ENCODE results near the gene GBF1. TPM values are rescaled to one million over a fixed set of nuclear protein-coding genes. Genes with fewer than 3 reads are reported as not detected.
"Not testable (repeated sequence)": the region's sequence is repeated elsewhere in the genome, so short reads cannot be mapped to it uniquely, and the experiment has no call there.

Gene GBF1
- total RNA-seq, 2 donors from 2014 or later, result 63.2 to 65.3 TPM

DNA sequence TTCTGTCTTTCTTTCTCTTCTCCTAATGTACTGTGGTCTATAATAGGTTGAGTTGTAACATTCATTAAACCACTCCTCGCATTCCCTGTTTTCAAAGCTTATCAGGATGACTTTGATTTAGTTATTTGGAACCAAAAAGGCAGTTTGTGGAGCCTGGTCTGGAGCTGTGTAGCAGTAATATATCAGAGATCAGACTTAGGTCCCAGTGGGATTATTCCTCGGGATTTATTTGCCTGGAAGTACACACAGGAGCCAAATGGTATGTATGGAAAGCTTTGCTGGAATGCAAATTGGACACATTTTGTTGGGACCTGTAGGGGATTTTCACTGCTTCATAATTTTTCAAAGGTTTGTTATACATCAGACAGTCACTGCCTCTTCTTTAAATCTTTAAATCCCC, 40.9 kb downstream of the GBF1 start:
- H3K27ac Mint-ChIP-seq, result no peak overlapping the region

DNA sequence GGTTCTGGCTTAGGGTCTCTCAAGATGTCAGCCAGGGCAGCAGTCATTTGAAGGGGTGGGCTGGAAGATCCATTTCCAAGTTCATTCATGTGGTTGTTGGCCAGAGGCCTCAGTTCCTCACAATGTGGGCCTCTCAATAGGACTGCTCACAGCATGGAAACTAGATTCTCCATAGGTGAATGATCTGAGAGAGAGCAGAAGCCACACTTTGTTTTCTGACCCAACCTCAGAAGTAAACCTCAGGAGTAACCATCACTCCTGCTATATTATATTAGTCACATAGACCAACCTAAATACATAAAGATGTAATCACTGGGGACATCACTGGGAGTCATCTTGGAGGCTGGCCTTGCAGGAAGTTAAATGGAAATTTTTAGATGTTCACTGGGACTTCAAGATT, 42.2 kb downstream of the GBF1 start:
- Mint-ChIP-seq H3K4me3 (no peak overlapping the region), H3K27me3 (no peaks in the 10 kb centered on the region), H3K9me3 (no peaks in the 10 kb centered on the region), H3K36me3 (no peaks in the 10 kb centered on the region), H3K4me1 (ENCODE audit: low read depth in 2 of 2) (peaks cover 30 to 35% of the 10 kb centered on the region in 2 donors), H3K27ac (no peak overlapping the region)
- DNase-seq (ENCODE audit: low spot score) (no peak), ATAC-seq (no peak)

More for the DNA sequence above, 40.9 kb downstream of the GBF1 start:
- Mint-ChIP-seq H3K4me1 (ENCODE audit: low read depth in 2 of 2) (peaks cover 28 to 36% of the 10 kb centered on the region in 2 donors), H3K36me3 (no peaks in the 10 kb centered on the region), H3K27me3 (no peaks in the 10 kb centered on the region), H3K4me3 (no peak overlapping the region), H3K9me3 (no peaks in the 10 kb centered on the region)
- ATAC-seq, result no peak
- no peak for DNase-seq (ENCODE audit: low spot score)

DNA sequence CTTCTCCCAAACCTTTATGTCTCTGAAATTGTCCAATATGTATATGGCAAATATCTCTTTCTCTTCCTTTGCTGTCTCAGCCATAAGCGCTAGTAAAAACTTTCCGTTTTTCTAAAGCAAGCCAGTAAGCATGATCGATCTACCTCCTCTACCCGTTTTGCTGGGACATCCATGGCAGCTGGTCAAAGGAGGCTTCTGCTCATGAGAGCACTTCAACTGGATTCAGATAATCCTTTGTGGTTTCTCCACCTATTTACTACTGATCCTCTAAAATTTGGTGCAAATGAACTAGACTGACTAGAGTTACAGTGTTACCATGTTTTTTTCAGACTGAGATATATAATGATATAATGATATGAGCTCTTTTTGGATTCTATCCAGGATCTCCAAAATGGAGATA, 42.7 kb downstream of the GBF1 start:
- ATAC-seq (no peak), DNase-seq (ENCODE audit: low spot score) (no peak)
- no peak overlapping the region for H3K4me3 Mint-ChIP-seq
- H3K27ac Mint-ChIP-seq, result no peak overlapping the region
- peaks cover 29 to 30% of the 10 kb centered on the region in 2 donors for H3K4me1 Mint-ChIP-seq (ENCODE audit: low read depth in 2 of 2)
- H3K27me3 Mint-ChIP-seq, result no peaks in the 10 kb centered on the region
- H3K9me3 Mint-ChIP-seq, result no peaks in the 10 kb centered on the region
- no peaks in the 10 kb centered on the region for H3K36me3 Mint-ChIP-seq

DNA sequence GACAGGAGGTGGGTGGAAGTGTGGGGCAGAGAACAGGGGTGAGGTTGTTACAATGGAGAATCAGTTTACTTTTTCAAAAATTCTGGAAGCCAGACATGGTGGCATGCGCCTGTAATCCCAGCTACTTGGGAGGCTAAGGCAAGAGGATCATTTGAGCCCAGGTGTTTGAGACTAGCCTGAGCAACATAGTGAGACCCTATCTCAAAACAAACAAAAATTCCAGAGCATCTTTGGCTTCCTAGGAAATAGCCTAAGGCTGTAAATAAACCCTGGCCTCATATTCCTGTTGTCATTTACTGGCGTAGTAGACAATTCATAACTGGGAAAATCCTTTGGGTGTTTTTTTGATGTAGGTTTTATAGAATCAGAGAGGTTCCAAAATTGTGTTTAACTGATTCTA, 44.0 kb downstream of the GBF1 start:
- Mint-ChIP-seq H3K27ac (no peak overlapping the region), H3K9me3 (no peaks in the 10 kb centered on the region), H3K4me3 (no peak overlapping the region), H3K4me1 (ENCODE audit: low read depth in 2 of 2) (peaks cover 17% of the 10 kb centered on the region in 2 donors), H3K36me3 (no peaks in the 10 kb centered on the region), H3K27me3 (no peaks in the 10 kb centered on the region)
- no peak for DNase-seq (ENCODE audit: low spot score)
- ATAC-seq, result no peak

DNA sequence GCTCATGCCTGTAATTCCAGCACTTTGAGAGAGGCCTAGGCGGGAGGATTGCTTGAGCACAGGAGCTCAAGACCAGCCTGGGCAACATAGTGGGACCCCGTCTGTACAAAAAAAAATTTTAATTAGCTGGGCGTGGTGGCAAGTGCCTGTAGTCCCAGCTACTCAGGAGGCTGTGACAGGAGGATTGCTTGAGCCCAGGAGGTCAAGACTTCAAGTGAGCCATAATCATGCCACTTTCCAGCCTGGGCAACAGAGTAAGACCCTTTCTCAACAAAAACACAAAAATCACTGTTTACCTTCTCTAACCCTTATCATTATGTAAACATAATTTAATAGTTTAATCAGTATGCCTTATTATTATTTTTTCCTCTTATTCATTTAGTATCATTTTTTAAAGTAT, 44.5 kb downstream of the GBF1 start:
- Mint-ChIP-seq H3K9me3 (no peaks in the 10 kb centered on the region), H3K4me3 (no peak overlapping the region), H3K27me3 (no peaks in the 10 kb centered on the region), H3K4me1 (ENCODE audit: low read depth in 2 of 2) (peaks cover 13 to 16% of the 10 kb centered on the region in 2 donors), H3K36me3 (no peaks in the 10 kb centered on the region), H3K27ac (no peak overlapping the region)
- ATAC-seq (no peak), DNase-seq (ENCODE audit: low spot score) (no peak)

DNA sequence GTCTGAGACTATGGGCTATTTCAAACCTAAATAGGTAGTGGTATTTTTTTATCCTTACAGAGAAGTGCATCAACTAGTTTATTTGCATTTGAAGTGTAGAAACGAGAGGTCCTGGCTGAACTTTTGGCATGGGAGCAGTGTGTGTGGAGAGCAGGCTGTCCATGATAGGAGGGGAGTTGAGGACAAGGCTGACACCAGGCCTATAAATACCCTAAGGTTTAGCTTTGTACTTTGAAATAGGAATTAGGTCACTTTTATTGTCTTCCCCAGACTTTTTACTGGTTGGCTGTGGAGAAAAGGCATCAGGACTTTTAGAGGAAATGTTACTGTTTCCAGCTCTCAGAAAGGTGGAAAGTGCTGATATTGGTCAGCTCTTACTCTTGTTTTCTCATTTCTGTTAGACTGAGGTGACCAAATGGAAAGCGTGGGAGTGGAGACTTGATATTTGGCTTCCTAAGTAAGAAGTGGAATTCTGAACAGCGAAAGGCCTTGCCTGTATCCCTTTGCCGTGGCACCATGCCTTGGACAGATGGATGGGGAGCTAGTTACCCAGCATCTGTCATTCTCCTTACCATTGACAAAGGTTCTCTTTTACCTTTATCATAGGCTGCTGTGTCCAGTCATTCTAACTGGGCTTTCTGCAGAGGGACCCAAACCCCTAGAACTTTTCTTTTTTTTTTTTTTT, 46.0 kb downstream of the GBF1 start:
- no peak for ATAC-seq
- no peak for DNase-seq (ENCODE audit: low spot score)
- Mint-ChIP-seq H3K4me1 (ENCODE audit: low read depth in 2 of 2) (peaks cover 0 to 11% of the 10 kb centered on the region in 2 donors), H3K36me3 (no peaks in the 10 kb centered on the region), H3K9me3 (no peaks in the 10 kb centered on the region), H3K27ac (no peak overlapping the region), H3K27me3 (no peaks in the 10 kb centered on the region), H3K4me3 (no peak overlapping the region)

DNA sequence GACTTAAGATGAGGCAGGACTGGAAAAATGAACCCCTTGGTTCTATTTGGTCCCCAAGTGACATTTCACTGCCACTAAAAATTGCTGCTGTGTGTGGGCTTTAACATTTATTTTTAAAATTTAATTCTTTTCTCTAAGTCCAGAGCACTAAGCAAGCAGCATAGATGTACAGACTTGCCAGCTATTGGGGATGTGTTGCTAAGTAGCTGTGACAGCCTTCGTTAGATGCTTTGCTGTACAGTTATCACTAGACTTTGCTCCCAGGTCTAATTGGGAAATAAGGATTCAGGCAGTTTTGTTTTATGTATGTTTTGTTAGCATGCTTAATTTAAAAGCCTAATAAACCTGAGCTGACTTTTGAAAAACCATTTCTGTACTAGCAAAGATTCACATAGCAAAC, 51.8 kb downstream of the GBF1 start:
- Mint-ChIP-seq H3K27me3 (no peaks in the 10 kb centered on the region), H3K4me1 (ENCODE audit: low read depth in 2 of 2) (peaks cover 14% of the 10 kb centered on the region in 2 donors), H3K9me3 (no peaks in the 10 kb centered on the region), H3K4me3 (no peak overlapping the region), H3K27ac (no peak overlapping the region), H3K36me3 (no peaks in the 10 kb centered on the region)
- no peak for ATAC-seq
- DNase-seq (ENCODE audit: low spot score), result no peak

GRCh38 chr10:102298899-102299298, 53.6 kb downstream of the GBF1 start:
- no peak overlapping the region for H3K4me3 Mint-ChIP-seq
- H3K36me3 Mint-ChIP-seq, result no peaks in the 10 kb centered on the region
- H3K27me3 Mint-ChIP-seq, result no peaks in the 10 kb centered on the region
- no peak overlapping the region for H3K27ac Mint-ChIP-seq
- H3K9me3 Mint-ChIP-seq, result no peaks in the 10 kb centered on the region
- ATAC-seq, result no peak
- no peak for DNase-seq (ENCODE audit: low spot score)
- H3K4me1 Mint-ChIP-seq (ENCODE audit: low read depth in 2 of 2), result peaks cover 14% of the 10 kb centered on the region in 2 donors

GRCh38 chr10:102299873-102300272, 54.5 kb downstream of the GBF1 start:
- no peaks in the 10 kb centered on the region for H3K9me3 Mint-ChIP-seq
- H3K36me3 Mint-ChIP-seq, result no peaks in the 10 kb centered on the region
- H3K27me3 Mint-ChIP-seq, result no peaks in the 10 kb centered on the region
- peaks cover 14 to 18% of the 10 kb centered on the region in 2 donors for H3K4me1 Mint-ChIP-seq (ENCODE audit: low read depth in 2 of 2)
- peak in 1 of 2 donors; percentile 57 for ATAC-seq
- peak overlapping the region in 1 of 2 donors; percentile 11 for H3K27ac Mint-ChIP-seq
- H3K4me3 Mint-ChIP-seq, result no peak overlapping the region
- no peak for DNase-seq (ENCODE audit: low spot score)

- Mint-ChIP-seq H3K4me3 (no peak overlapping the region), H3K27ac (peak overlapping the region in 1 of 2 donors; percentile 11), H3K4me1 (ENCODE audit: low read depth in 2 of 2) (peaks cover 14 to 18% of the 10 kb centered on the region in 2 donors), H3K9me3 (no peaks in the 10 kb centered on the region), H3K36me3 (no peaks in the 10 kb centered on the region), H3K27me3 (no peaks in the 10 kb centered on the region)
- no peak for DNase-seq (ENCODE audit: low spot score)
- ATAC-seq, result no peak
Observed at GRCh38 chr10:102300278-102300843, 55.0 kb downstream of the GBF1 start.

DNA sequence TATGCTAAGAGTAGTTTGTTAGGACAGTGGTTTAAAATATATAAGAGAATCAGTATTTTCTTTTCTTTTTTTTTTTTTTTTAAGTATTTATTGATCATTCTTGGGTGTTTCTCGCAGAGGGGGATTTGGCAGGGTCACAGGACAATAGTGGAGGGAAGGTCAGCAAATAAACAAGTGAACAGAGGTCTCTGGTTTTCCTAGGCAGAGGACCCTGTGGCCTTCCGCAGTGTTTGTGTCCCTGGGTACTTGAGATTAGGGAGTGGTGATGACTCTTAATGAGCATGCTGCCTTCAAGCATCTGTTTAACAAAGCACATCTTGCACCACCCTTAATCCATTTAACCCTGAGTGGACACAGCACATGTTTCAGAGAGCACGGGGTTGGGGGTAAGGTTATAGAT, 55.6 kb downstream of the GBF1 start:
- not testable (repeated sequence) for ATAC-seq; H3K27me3 Mint-ChIP-seq; H3K9me3 Mint-ChIP-seq; H3K4me3 Mint-ChIP-seq; H3K27ac Mint-ChIP-seq; DNase-seq (ENCODE audit: low spot score); H3K36me3 Mint-ChIP-seq
- peaks cover 14 to 23% of the 10 kb centered on the region in 2 donors for H3K4me1 Mint-ChIP-seq (ENCODE audit: low read depth in 2 of 2)

DNA sequence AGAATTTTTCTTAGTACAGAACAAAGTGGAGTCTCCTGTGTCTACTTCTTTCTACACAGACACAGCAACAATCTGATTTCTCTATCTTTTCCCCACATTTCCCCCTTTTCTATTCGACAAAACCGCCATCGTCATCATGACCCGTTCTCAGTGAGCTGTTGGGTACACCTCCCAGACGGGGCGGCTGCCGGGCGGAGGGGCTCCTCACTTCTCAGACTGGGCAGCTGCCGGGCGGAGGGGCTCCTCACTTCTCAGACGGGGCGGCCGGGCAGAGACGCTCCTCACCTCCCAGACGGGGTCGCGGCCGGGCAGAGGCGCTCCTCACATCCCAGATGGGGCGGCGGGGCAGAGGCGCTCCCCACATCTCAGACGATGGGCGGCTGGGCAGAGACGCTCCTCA, 56.0 kb downstream of the GBF1 start:
- H3K9me3 Mint-ChIP-seq; H3K27ac Mint-ChIP-seq; H3K4me3 Mint-ChIP-seq; H3K27me3 Mint-ChIP-seq; H3K36me3 Mint-ChIP-seq; DNase-seq (ENCODE audit: low spot score); ATAC-seq: not testable (repeated sequence)
- peaks cover 14 to 23% of the 10 kb centered on the region in 2 donors for H3K4me1 Mint-ChIP-seq (ENCODE audit: low read depth in 2 of 2)

DNA sequence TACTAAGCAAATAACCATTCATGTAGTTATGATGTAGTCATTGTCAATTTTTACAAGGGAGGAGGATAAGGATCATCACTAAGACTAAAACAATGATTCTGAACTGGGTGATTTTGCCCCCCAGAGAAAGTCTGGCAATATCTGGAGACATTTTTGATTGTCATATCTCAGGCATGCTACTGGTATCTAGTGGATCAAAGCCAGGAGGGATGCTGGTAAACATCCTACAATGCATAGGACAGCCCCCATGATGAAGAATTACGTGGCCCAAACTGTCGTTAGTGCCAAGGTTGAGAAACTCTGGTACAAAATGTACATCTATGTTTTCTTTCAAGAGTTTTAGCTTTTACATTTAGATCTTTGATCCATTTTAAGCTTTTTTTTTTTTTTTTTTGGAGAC, 57.3 kb downstream of the GBF1 start:
- Mint-ChIP-seq H3K27me3 (no peaks in the 10 kb centered on the region), H3K9me3 (no peaks in the 10 kb centered on the region), H3K4me1 (ENCODE audit: low read depth in 2 of 2) (peaks cover 14 to 23% of the 10 kb centered on the region in 2 donors), H3K27ac (no peak overlapping the region), H3K36me3 (peaks cover 5% of the 10 kb centered on the region), H3K4me3 (no peak overlapping the region)
- DNase-seq (ENCODE audit: low spot score), result no peak
- no peak for ATAC-seq

GRCh38 chr10:102306006-102306405, 60.7 kb downstream of the GBF1 start:
- Mint-ChIP-seq H3K9me3 (no peaks in the 10 kb centered on the region), H3K27me3 (no peaks in the 10 kb centered on the region), H3K4me3 (no peak overlapping the region), H3K36me3 (peaks cover 5% of the 10 kb centered on the region), H3K4me1 (ENCODE audit: low read depth in 2 of 2) (peaks cover 13 to 32% of the 10 kb centered on the region in 2 donors), H3K27ac (no peak overlapping the region)
- no peak for ATAC-seq
- DNase-seq (ENCODE audit: low spot score), result no peak
